GM23338 (cell line): ENCODE measurements around the gene KCTD2. TPM values are rescaled to one million over a fixed set of nuclear protein-coding genes. Genes with fewer than 3 reads are reported as not detected.

Experiments used
- ATAC-seq: fragments of 200-7000 bp; cut with Tn5 transposase; 3 replicates; pipeline ENCODE4 v1.9.1; 2020
- DNase-seq: peaks from one replicate; pipeline ENCODE4 v3.0.0-alpha.2; 2015; ENCODE audit warnings: low spot score
- H2AFZ ChIP-seq: fragments of 200-600 bp; sonication (generic); 2 replicates; pipeline ENCODE4 v1.8.0; 2016; ENCODE audit warnings: antibody characterized with exemption, mild to moderate bottlenecking, moderate library complexity
- H3F3A ChIP-seq: fragments of 200-600 bp; sonication (generic); replicated peaks from 2 replicates; pipeline ENCODE4 v1.8.0; 2017; ENCODE audit warnings: antibody characterized with exemption, mixed run types, low read depth
- H3K27ac ChIP-seq: fragments of 200-600 bp; sonication (generic); 2 replicates; pipeline ENCODE4 v1.6.1; 2016; ENCODE audit warnings: low read depth
- H3K27me3 ChIP-seq: fragments of 200-600 bp; sonication (generic); 2 replicates; pipeline ENCODE4 v1.8.0; 2016; ENCODE audit warnings: mild to moderate bottlenecking, mixed run types, moderate library complexity; ENCODE audit not compliant: insufficient read depth
- H3K36me3 ChIP-seq: fragments of 200-600 bp; sonication (generic); 2 replicates; pipeline ENCODE4 v1.8.0; 2016; ENCODE audit warnings: mild to moderate bottlenecking; ENCODE audit not compliant: insufficient read depth
- H3K4me1 ChIP-seq: fragments of 200-600 bp; sonication (generic); 2 replicates; pipeline ENCODE4 v1.8.0; 2016; ENCODE audit warnings: mild to moderate bottlenecking, moderate library complexity; ENCODE audit not compliant: insufficient read depth
- H3K4me2 ChIP-seq: fragments of 200-600 bp; sonication (generic); 2 replicates; pipeline ENCODE4 v1.7.1; 2017; ENCODE audit warnings: mixed run types
- H3K4me3 ChIP-seq: fragments of 200-600 bp; sonication (generic); 2 replicates; pipeline ENCODE4 v1.6.1; 2016; ENCODE audit warnings: mixed run types
- H3K79me2 ChIP-seq: fragments of 200-600 bp; sonication (generic); replicated peaks from 2 replicates; pipeline ENCODE4 v1.8.0; 2017; ENCODE audit warnings: mild to moderate bottlenecking; ENCODE audit not compliant: insufficient read depth
- H3K9me2 ChIP-seq: fragments of 200-600 bp; sonication (generic); 2 replicates; pipeline ENCODE4 v1.8.0; 2017; ENCODE audit not compliant: insufficient read depth
- H4K20me1 ChIP-seq: fragments of 200-600 bp; sonication (generic); replicated peaks from 2 replicates; pipeline ENCODE4 v1.8.0; 2017; ENCODE audit warnings: mild to moderate bottlenecking; ENCODE audit not compliant: insufficient read depth
- H3K27ac Mint-ChIP-seq: 2 replicates; pipeline ENCODE4 v1.8.0; 2020; ENCODE audit warnings: inconsistent platforms, mild to moderate bottlenecking, moderate library complexity, mixed read lengths
- H3K27me3 Mint-ChIP-seq: 3 replicates; pipeline ENCODE4 v1.8.0; 2022; ENCODE audit warnings: low read depth, mild to moderate bottlenecking, moderate library complexity, mixed read lengths, inconsistent platforms; ENCODE audit not compliant: insufficient read depth, poor library complexity
- H3K36me3 Mint-ChIP-seq: 3 replicates; pipeline ENCODE4 v1.8.0; 2021; ENCODE audit warnings: low read depth, mild to moderate bottlenecking, inconsistent platforms, moderate library complexity, mixed read lengths
- H3K4me1 Mint-ChIP-seq: 3 replicates; pipeline ENCODE4 v1.8.0; 2020; ENCODE audit warnings: mild to moderate bottlenecking, inconsistent platforms, mixed read lengths
- H3K4me3 Mint-ChIP-seq: 3 replicates; pipeline ENCODE4 v1.8.0; 2021; ENCODE audit warnings: moderate library complexity, mild to moderate bottlenecking, inconsistent platforms, mixed read lengths
- H3K9me3 Mint-ChIP-seq: 3 replicates; pipeline ENCODE4 v1.8.0; 2020; ENCODE audit warnings: moderate library complexity, mild to moderate bottlenecking, inconsistent platforms, mixed read lengths
- CTCF ChIP-seq, 2 experiments: fragments of 200-600 bp in 1 of 2; sonication (generic) in 1 of 2; conservative IDR thresholded peaks; 2 replicates each; pipeline versions ENCODE4 v1.5.1 to v1.6.1; 2016 to 2017; ENCODE audit warnings: antibody characterized with exemption in 2 of 2, low read depth in 2 of 2, mild to moderate bottlenecking in 2 of 2, moderate library complexity in 1 of 2
- ETS1 ChIP-seq: IDR thresholded peaks from 2 replicates; pipeline ENCODE4 v1.6.1; 2016; ENCODE audit warnings: antibody characterized with exemption
- EZH2 ChIP-seq: fragments of 200-600 bp; sonication (generic); IDR thresholded peaks from one replicate; pipeline ENCODE4 v1.8.0; 2017; ENCODE audit warnings: antibody characterized with exemption, mild to moderate bottlenecking, low read depth; ENCODE audit not compliant: unreplicated experiment
- EZH2phosphoT487 ChIP-seq: fragments of 200-600 bp; sonication (generic); IDR thresholded peaks from one replicate; pipeline ENCODE4 v1.8.1; 2018; ENCODE audit warnings: antibody characterized with exemption; ENCODE audit not compliant: unreplicated experiment
- POLR2AphosphoS5 ChIP-seq: IDR thresholded peaks from 2 replicates; pipeline ENCODE4 v1.6.1; 2016; ENCODE audit warnings: antibody characterized with exemption, low read depth
- polyA plus RNA-seq: library from polyadenylated mRNA; unstranded; fragments of >200 nt; fragmentation: Nextera tagmentation; extraction: Ambion mirVana; gene quantifications from 2 replicates; pipeline ENCODE4 v1.2.1, GENCODE V29; 2016
- total RNA-seq: library from RNA; depleted of rRNA; stranded (reverse); fragments of >200 nt; shearing (Covaris generic); gene quantifications from 2 replicates; pipeline ENCODE4 v1.2.3, GENCODE V29; 2014

Gene KCTD2
- total and polyA plus RNA-seq, 2 experiments from 2014 or later: 7.4 to 30.0 TPM

GRCh38 chr17:75087558-75088453 lies 40.8 kb downstream of the KCTD2 start, which contains the start of gene SLC16A5:
SLC16A5 (plus strand) TSS chr17:75087954; CDS start chr17:75093637, 5,683 bp downstream.
- peaks cover 57% of the 10 kb centered on the region for H3K4me1 Mint-ChIP-seq

GRCh38 chr17:75088465-75089417 lies 41.7 kb downstream of the KCTD2 start:
- Histone ChIP-seq H4K20me1 (no peaks in the 10 kb centered on the region), H3K27me3 (no peaks in the 10 kb centered on the region), H3K4me2 (peak overlapping the region; percentile 96), H2AFZ (peak overlapping the region; percentile 69; the same call in 1 of the 2 replicates), H3K27ac (peak overlapping the region; percentile 97), H3K79me2 (peaks cover 11% of the 10 kb centered on the region), H3K36me3 (no peaks in the 10 kb centered on the region), H3K4me3 (peak overlapping the region; percentile 91), H3F3A (peaks cover 39% of the 10 kb centered on the region), H3K4me1 (peaks cover 39% of the 10 kb centered on the region), H3K9me2 (no peaks in the 10 kb centered on the region)
- ATAC-seq (peak; percentile 36), DNase-seq (peak; percentile 37)
- no peak for TF ChIP-seq EZH2
- TF ChIP-seq CTCF (conservative IDR thresholded peaks at IDR 0.05; ENCODE audit: low read depth in 2 of 2): 0 out of 4 replicates have a peak, but pooled peaks of 1 of the 2 experiments have one; percentile 14
- H3K36me3 Mint-ChIP-seq: no peaks in the 10 kb centered on the region; the same call in 2 of the 3 replicates
- H3K9me3 Mint-ChIP-seq: no peaks in the 10 kb centered on the region; the same call in 2 of the 3 replicates
- H3K4me3 Mint-ChIP-seq: peak overlapping the region; percentile 84
- peaks cover 56% of the 10 kb centered on the region for H3K4me1 Mint-ChIP-seq
- H3K27me3 Mint-ChIP-seq: peaks cover 27% of the 10 kb centered on the region
- peak overlapping the region; percentile 93 for H3K27ac Mint-ChIP-seq

More at GRCh38 chr17:75087558-75088453, 40.8 kb downstream of the KCTD2 start, which contains the start of gene SLC16A5:
- H3K4me3 ChIP-seq: peak within 1 kb of the TSS; percentile 91
- H3F3A ChIP-seq: peaks cover 37% of the 10 kb centered on the region
- H3K4me2 ChIP-seq: peak within 1 kb of the TSS; percentile 96
- H3K79me2 ChIP-seq: peaks cover 11% of the 10 kb centered on the region
- Mint-ChIP-seq H3K27ac (peak within 1 kb of the TSS; percentile 93), H3K27me3 (peaks cover 27% of the 10 kb centered on the region), H3K36me3 (no peaks in the 10 kb centered on the region; the same call in 2 of the 3 replicates), H3K4me3 (peak within 1 kb of the TSS; percentile 84), H3K9me3 (no peaks in the 10 kb centered on the region; the same call in 2 of the 3 replicates)
- H2AFZ ChIP-seq: peak within 1 kb of the TSS; percentile 90; the same call in 1 of the 2 replicates
- peak; percentile 98 for DNase-seq
- no peaks in the 10 kb centered on the region for H3K36me3 ChIP-seq
- no peaks in the 10 kb centered on the region for H3K9me2 ChIP-seq
- peak within 1 kb of the TSS; percentile 98 for H3K27ac ChIP-seq
- H3K27me3 ChIP-seq: no peaks in the 10 kb centered on the region
- ATAC-seq: peak; percentile 81
- H3K4me1 ChIP-seq: peaks cover 48% of the 10 kb centered on the region
- no peaks in the 10 kb centered on the region for H4K20me1 ChIP-seq
- TF ChIP-seq POLR2AphosphoS5 (peak; percentile 79; the same call in 1 of the 2 replicates), ETS1 (peak; percentile 64), EZH2phosphoT487 (no peak)
